MG63 (cell line): ENCODE data around the gene ITGAX. TPM values are rescaled to one million over a fixed set of nuclear protein-coding genes. Genes with fewer than 3 reads are reported as not detected.
A peak's percentile ranks its signal among the peaks of the same experiment; 100 is the strongest.

Experiments used
- DNase-seq: peaks from one replicate; pipeline ENCODE4 v3.0.0-alpha.2; 2020
- H3K27me3 ChIP-seq: fragments of 250-450 bp; sonication (Bioruptor Pico); 2 replicates; pipeline ENCODE4 v1.5.1; 2020; ENCODE audit warnings: mild to moderate bottlenecking, moderate library complexity
- H3K36me3 ChIP-seq: fragments of 250-450 bp; sonication (Bioruptor Pico); 2 replicates; pipeline ENCODE4 v1.5.1; 2020; ENCODE audit warnings: mild to moderate bottlenecking, moderate library complexity
- H3K4me3 ChIP-seq: fragments of 250-450 bp; sonication (Bioruptor Pico); 2 replicates; pipeline ENCODE4 v1.5.1; 2020; ENCODE audit warnings: mild to moderate bottlenecking, moderate library complexity
- H3K9me3 ChIP-seq: fragments of 250-450 bp; sonication (Bioruptor Pico); 2 replicates; pipeline ENCODE4 v1.5.1; 2020; ENCODE audit warnings: mild to moderate bottlenecking, moderate library complexity
- total RNA-seq: library from RNA; depleted of rRNA; stranded (reverse); fragments of >200 nt; shearing (Covaris generic); gene quantifications from 2 replicates; pipeline ENCODE4 v1.2.3, GENCODE V29; 2014; ENCODE audit warnings: low replicate concordance

The ITGAX gene
- total RNA-seq, 1 experiment from 2014 or later = 0.46 TPM

DNA sequence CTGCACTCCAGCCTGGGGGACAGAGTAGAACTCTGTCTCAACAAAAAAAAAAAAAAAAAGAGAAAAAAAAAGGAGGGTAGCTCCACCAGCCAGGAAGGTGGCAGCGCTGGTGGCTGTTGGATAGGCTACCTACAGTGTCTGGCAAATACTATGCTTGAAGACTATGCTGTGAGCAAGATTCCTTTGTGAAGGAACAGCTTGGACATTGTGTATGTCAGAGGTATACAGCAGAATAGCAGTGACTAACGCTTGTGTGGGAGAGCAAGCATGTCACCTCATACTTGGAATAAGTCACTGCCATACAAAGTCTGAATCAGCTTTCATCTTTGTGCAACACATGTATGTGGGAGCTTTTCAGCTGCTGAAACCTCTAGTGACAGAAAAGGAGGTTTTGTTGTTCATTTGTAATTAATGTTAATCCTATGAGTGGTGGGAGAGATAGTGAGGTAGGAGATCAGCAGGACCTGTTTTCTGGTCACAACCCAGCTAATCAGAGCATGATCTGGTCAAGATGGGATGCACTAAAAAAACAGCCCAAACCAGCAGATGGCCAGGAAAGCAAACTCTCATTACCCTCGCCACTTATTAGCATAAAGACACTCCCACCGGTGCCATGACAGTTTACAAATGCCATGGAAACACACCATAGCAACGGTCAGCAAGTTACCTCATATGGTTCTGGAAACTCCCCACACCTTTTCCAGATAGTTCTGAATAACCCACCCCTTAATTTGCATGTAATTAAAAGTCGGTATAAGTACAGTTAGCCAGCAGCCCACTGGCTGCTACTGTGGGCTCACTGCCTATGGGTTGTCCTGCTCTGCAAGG is 31.4 kb downstream of the ITGAX start:
- no peak overlapping the region for H3K4me3 ChIP-seq
- no peak for DNase-seq
- no peaks in the 10 kb centered on the region for H3K36me3 ChIP-seq
- H3K27me3 ChIP-seq = peaks cover 55% of the 10 kb centered on the region
- H3K9me3 ChIP-seq = no peaks in the 10 kb centered on the region

DNA sequence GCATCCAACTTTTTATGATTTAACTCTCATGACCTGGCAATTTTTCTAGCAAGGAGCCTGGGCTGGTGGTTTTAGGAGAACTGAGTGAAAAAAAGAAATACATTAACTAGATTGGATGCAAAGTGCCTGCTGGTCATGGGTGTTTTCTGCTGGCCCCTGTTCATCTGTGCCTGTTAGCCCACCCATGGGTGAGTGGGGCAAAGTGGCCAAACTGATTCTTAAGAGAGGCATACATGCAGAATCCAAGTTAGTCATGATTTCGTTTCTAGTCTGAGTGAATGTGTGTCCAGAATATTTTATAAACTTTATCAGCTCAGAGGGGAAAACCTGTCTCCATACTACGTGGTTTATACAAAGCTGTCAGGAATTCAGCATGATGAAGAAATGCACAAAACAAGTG is 33.6 kb downstream of the ITGAX start:
- DNase-seq = no peak
- Histone ChIP-seq H3K4me3 (no peak overlapping the region), H3K27me3 (peaks cover 55% of the 10 kb centered on the region), H3K36me3 (no peaks in the 10 kb centered on the region), H3K9me3 (no peaks in the 10 kb centered on the region)

DNA sequence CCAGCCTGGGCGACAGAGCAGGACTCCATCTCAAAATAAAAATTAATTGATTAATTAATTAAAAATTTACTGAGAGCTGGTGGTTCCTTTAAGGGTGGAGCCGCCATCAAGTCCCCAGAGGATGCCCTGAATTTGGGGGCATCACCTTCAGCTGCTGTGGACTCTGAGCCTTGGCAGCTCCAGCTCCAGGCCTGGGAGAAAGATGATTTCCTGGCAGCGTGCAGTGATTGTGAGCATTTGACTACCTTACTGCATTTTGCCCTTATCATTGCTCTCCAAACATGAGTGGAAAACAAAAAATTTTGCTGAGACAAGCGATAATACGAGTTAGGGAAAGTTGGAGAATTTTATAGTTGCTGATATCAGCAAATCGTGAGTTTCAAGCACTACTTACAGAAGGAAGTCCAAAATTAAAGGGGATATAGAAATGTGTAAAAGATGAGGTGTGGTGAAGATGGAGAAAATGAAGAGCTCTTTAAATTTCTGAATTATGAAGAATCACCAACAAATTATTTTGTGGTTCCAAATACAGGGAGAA is 35.6 kb downstream of the ITGAX start:
- Histone ChIP-seq H3K9me3 (no peaks in the 10 kb centered on the region), H3K27me3 (peaks cover 53% of the 10 kb centered on the region), H3K36me3 (no peaks in the 10 kb centered on the region), H3K4me3 (no peak overlapping the region)
- DNase-seq = no peak

DNA sequence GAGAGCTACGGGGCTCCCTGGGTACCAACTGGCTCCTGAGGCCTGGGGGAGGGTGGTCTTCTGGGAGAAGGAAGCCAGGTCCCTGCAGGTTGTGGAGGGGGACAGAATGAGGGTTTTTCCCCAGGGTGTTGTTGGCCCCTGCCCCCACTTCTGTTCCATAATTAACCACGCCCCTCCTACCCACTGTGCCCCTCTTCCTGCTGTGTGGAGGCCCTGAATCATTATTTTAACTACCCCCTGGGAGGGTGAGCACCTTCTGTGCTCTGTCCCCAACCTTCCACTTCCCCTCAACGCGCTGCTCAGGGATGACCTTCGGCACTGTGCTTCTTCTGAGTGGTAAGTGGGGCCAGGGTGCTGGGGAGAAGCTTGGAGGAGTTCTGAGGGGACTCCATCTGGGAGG is 38.1 kb downstream of the ITGAX start, which contains the start of gene ITGAD:
Gene ITGAD (plus strand): TSS at position 280 of the 400 bp plus-strand sequence. CDS start 26 bp downstream, at position 306.
- no peaks in the 10 kb centered on the region for H3K9me3 ChIP-seq
- H3K4me3 ChIP-seq = no peak within 1 kb of the TSS
- H3K36me3 ChIP-seq = no peaks in the 10 kb centered on the region
- no peak for DNase-seq
- H3K27me3 ChIP-seq = peaks cover 33% of the 10 kb centered on the region

DNA sequence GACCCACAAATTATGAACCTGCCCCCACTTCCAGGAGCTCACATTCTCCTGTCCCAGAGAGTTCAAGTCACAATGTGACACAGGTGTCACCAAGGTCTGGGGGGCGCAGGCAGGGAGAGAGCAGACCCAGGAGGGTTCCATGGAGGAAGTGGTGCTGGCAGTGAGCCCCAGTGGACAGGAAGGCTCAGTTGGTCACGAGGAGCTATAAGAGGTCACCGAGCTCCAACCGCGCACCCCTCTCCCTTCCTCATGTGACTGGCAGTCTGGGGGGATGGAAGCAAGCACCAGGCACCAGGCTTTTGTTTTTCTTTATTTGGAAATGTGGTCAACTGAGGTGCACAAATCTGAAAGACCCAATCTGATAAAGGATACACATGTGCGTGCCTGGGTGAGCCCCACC is 40.7 kb downstream of the ITGAX start:
- H3K27me3 ChIP-seq = peaks cover 11% of the 10 kb centered on the region
- H3K36me3 ChIP-seq = peaks cover 11% of the 10 kb centered on the region
- no peak for DNase-seq
- H3K9me3 ChIP-seq = peaks cover 2% of the 10 kb centered on the region
- H3K4me3 ChIP-seq = no peak overlapping the region

DNA sequence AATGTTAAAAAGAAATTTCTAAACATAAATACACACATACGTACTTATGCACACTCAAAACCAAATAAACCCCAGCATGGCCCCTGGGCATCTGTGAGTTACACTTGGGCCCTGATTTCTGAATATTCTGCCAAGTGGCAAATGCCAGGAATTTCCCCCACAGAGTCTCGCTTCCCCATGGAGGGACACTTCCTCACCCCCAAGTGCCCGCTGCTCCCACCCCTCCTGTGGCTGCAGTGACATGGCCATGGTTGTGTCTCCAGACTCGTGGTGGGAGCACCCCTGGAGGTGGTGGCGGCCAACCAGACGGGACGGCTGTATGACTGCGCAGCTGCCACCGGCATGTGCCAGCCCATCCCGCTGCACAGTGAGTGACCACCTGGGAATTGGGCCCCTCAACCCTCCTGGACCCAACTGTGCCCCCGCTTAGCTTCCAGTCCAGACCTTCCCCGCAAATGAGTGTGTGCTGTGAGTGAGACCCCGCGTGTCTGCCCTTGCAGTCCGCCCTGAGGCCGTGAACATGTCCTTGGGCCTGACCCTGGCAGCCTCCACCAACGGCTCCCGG is 42.2 kb downstream of the ITGAX start:
- no peak overlapping the region for H3K4me3 ChIP-seq
- DNase-seq = no peak
- H3K9me3 ChIP-seq = peaks cover 3% of the 10 kb centered on the region
- H3K36me3 ChIP-seq = peaks cover 25% of the 10 kb centered on the region
- H3K27me3 ChIP-seq = 0 out of 2 replicates have a peak, but pooled peaks cover 2% of the 10 kb centered on the region

DNA sequence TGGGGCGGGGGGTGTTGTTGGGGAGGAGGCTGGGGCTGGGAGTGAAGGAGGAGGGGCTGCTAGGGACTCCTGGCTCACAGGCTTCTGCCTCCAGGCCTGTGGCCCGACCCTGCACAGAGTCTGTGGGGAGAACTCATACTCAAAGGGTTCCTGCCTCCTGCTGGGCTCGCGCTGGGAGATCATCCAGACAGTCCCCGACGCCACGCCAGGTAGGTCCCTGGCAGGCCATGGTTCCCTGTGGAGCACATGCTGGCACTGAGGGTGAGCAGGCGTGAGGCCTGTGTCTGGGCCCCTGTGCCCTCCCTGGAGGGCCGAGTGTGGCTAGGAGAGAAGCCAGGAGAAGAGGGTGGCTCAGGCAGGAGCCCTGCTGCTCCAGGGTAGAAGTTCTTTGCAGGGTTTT is 42.7 kb downstream of the ITGAX start:
- Histone ChIP-seq H3K4me3 (no peak overlapping the region), H3K9me3 (peaks cover 3% of the 10 kb centered on the region), H3K36me3 (peaks cover 29% of the 10 kb centered on the region), H3K27me3 (0 out of 2 replicates have a peak, but pooled peaks cover 2% of the 10 kb centered on the region)
- DNase-seq = no peak

DNA sequence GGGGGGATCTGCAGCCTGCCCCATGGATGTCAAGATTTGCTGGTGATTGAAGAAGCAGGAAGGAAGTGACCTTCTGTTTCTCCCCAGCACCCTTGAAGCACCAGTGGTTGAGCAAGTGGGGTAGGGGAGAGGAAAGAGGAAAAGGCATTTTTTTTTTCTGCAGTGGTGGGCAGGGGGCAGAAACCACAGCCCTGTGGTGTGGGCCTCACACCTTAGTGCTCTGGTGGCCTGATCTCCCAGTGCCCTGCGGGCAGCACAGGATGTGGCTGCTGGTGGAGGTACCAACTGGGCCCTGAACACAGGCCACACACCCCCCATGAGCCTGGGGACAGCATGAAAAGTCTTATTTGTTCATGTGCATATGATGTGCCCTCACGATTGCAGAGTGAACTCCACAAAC is 45.2 kb downstream of the ITGAX start:
- Histone ChIP-seq H3K27me3 (no peaks in the 10 kb centered on the region), H3K36me3 (peaks cover 29% of the 10 kb centered on the region), H3K9me3 (peaks cover 3% of the 10 kb centered on the region), H3K4me3 (no peak overlapping the region)
- DNase-seq = no peak

DNA sequence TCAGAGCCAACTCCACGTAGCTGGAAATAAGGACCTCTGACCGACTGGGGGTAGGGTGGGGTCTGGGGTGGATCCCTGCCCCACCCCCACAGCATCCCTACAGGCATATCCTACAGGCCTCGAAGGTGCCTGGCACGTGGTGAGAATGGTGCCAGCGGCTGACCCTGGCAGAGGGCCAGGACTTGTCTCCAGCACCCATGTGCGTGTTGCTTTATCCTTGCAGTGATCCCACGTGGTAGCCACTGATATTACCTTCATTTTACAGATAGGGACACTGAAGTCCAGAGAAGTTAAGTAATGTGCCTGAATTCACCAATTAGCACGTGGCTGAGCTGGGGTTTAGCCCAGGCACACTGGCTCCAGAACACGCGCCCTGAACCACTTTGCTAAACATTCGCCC is 46.5 kb downstream of the ITGAX start:
- Histone ChIP-seq H3K27me3 (no peaks in the 10 kb centered on the region), H3K9me3 (peaks cover 3% of the 10 kb centered on the region), H3K36me3 (peaks cover 29% of the 10 kb centered on the region), H3K4me3 (no peak overlapping the region)
- no peak for DNase-seq

DNA sequence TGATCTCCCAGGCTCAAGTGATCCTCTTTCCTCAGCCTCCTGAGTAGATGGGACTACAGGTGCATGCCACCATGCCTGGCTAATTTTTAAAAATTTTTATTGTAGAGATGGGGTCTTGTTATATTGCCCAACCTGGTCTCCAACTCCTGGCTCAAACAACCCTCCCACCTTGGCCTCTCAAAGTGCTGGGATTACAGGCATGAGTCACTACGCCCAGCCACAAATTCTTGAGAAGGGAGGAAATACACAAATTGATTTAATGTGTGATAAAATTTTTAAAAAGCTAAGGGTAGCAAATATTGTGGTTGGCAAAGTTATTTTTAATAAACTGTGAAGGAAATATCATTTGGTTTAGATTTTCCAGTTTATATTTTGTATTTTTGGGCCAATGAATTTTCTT is 47.7 kb downstream of the ITGAX start:
- H3K9me3 ChIP-seq = peaks cover 3% of the 10 kb centered on the region
- peak overlapping the region; percentile 82; the same call in 1 of the 2 replicates for H3K4me3 ChIP-seq
- no peaks in the 10 kb centered on the region for H3K27me3 ChIP-seq
- peaks cover 29% of the 10 kb centered on the region for H3K36me3 ChIP-seq
- DNase-seq = no peak

DNA sequence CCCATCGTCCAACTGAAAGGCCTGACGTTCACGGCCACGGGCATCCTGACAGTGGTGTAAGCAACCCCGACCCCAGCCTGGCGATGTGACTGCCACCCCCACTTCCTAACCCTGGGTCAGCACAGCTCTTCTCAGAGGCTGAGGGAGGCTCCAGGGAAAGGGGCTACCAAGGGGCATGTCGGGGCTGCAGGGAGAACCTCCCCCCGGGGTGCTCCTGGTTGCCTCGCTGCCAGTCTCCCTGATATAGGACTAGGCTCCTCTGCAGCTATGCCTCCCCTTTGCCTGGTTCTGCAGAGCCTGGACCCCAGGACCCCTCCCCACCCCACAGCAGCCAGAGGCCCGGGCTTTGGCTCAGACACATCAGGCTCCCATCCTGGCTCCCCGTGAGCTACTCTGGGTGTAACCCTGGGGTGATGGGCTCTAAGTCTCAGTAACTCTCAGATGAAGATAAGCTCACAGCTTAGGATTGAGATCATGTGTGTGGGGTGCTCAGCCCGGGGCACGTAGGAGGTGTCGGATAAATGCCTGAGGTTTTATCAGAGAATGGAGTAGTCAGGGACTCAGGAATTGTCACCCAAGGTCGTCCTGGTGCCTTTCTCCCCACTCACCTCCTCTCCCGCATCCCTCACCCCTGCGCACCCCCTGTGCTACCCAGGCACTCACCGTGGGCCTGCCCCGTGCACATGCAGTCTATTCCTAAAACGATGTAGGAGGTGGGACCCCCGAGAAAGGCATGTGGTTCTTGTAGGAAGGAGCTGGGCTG is 48.8 kb downstream of the ITGAX start:
- Histone ChIP-seq H3K27me3 (no peaks in the 10 kb centered on the region), H3K4me3 (peak overlapping the region; percentile 82), H3K9me3 (peaks cover 3% of the 10 kb centered on the region), H3K36me3 (peaks cover 29% of the 10 kb centered on the region)
- DNase-seq = no peak

DNA sequence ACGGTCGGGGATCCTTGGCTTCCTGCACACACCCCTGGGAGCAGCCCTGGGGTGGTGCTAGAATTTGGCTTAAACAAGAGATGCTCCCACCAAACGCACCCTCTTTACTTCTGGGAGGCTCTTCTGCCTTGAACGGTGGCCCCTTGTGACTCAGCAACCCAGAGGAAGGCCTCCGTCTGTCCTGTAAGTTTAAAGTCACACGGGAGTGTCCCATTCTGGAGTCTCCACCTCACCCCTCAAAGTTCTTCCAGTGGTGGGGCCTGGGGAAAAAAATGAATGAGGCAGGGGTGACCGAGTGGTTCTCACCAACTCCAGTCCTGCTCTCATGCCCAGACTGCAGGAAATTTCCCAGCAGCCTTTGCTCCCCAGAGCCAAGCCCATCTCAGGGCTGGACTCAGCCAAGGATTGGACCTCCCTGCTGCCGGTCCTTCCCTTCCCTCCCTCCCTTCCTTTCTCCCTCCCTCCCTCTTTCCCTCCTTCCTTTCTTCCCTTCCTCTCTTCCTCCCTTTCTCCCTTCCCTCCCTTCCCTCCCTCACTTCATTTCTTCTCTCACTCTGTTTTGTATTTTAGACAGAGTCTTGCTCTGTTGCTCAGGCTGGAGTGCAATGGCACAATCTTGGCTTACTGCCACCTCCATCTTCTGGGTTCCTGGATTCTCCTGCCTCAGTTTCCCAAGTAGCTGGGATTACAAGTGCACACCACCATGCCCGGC is 49.5 kb downstream of the ITGAX start:
- Histone ChIP-seq H3K4me3 (peak overlapping the region; percentile 82), H3K36me3 (peaks cover 29% of the 10 kb centered on the region), H3K27me3 (no peaks in the 10 kb centered on the region), H3K9me3 (peaks cover 3% of the 10 kb centered on the region)
- peak; percentile 89 for DNase-seq

DNA sequence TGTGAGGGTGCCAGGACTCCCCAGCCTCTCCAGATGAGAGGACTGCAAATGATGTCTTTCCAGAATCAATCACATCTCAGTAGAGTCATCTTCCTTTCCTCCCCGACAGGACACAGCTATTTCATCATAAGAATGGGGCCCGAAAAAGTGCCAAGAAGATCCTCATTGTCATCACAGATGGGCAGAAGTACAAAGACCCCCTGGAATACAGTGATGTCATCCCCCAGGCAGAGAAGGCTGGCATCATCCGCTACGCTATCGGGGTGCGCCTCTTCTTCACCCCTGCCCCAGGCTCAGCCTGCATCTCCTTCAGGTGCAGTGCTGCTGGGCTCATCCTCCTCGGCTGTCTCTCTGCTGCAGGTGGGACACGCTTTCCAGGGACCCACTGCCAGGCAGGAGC is 52.4 kb downstream of the ITGAX start:
- no peak for DNase-seq
- Histone ChIP-seq H3K27me3 (no peaks in the 10 kb centered on the region), H3K4me3 (no peak overlapping the region), H3K9me3 (no peaks in the 10 kb centered on the region), H3K36me3 (peaks cover 3% of the 10 kb centered on the region)

DNA sequence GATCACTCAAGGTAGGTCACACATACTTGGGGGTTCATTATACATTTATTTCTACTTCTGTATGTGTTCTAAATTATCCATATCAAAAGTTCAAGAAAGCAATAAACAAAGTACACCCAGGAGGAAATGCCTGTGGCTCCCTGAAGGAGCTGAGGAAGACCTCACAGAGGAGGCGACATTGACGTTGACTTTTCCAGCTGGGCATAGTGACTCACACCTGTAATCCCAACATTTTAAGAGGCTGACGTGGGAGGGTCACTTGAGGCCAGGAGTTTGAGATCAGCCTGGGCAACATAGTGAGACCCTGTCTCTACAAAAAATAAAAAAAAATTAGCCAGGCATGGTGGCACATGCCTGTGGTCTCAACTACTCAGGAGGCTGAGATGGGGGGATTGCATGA is 54.5 kb downstream of the ITGAX start:
- H3K9me3 ChIP-seq = no peaks in the 10 kb centered on the region
- no peak overlapping the region for H3K4me3 ChIP-seq
- no peaks in the 10 kb centered on the region; the same call in 1 of the 2 replicates for H3K27me3 ChIP-seq
- peak; percentile 35 for DNase-seq
- no peaks in the 10 kb centered on the region for H3K36me3 ChIP-seq

DNA sequence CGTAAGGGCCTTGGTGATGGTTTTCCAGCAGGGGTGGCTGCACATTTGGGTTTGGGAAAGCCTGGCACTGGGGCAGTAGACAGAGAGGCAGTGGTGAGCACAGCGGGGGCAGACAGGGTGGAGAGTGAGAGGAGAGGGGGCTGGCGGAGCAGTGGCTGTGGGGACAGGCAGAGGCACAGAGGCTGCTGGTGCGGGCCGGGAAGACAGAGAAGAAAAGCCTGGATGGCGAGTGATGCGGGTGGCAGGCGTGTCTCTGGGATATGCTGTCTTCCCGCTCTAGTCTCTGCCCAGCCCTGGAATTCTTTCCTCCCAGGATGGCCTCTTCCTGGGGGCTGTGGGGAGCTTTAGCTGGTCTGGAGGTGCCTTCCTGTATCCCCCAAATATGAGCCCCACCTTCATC is 55.1 kb downstream of the ITGAX start:
- H3K9me3 ChIP-seq = no peaks in the 10 kb centered on the region
- H3K4me3 ChIP-seq = no peak overlapping the region
- DNase-seq = no peak
- H3K27me3 ChIP-seq = no peaks in the 10 kb centered on the region; the same call in 1 of the 2 replicates
- no peaks in the 10 kb centered on the region for H3K36me3 ChIP-seq

DNA sequence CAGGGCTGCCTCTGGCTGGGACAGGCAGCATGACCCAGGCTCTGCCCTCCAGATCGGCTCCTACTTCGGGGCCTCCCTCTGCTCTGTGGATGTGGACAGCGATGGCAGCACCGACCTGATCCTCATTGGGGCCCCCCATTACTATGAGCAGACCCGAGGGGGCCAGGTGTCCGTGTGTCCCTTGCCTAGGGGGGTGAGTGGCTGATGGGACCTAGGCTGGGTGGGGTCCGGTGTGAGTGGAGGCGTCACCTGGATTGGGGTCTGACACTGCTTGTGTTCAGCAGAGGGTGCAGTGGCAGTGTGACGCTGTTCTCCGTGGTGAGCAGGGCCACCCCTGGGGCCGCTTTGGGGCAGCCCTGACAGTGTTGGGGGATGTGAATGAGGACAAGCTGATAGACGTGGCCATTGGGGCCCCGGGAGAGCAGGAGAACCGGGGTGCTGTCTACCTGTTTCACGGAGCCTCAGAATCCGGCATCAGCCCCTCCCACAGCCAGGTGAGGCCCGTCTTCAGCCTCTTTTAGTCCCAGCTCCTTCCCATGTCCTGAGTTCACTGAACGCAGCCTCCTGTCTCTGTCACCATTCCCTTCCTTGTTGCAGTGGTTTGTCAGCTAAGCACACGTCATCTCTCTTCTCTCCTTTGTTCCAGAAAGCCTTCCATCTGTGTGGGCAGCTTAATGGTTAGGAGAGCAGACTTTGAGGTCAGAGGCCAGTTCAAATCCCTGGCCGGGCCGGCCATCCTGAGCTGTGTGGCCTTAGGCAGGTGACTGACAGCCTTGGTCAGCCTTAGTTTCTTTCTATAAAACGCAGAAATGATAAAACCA is 56.3 kb downstream of the ITGAX start:
- H3K27me3 ChIP-seq = no peaks in the 10 kb centered on the region; the same call in 1 of the 2 replicates
- DNase-seq = no peak
- H3K4me3 ChIP-seq = no peak overlapping the region
- H3K9me3 ChIP-seq = no peaks in the 10 kb centered on the region
- H3K36me3 ChIP-seq = no peaks in the 10 kb centered on the region
